NCI-H2171 treated with DMSO at 0.1 percent for 48 hours (cell line): ENCODE results near the gene CENPL.

Experiments used
- DNase-seq: peaks from one replicate; lab custom pipeline; 2025; lab: John Stamatoyannopoulos, UW

The CENPL gene

GRCh38 chr1:173753830-173754229 is 70.9 kb downstream of the CENPL start:
- no peak for DNase-seq
